Measurements from ENCODE around the gene HPD.

Gene HPD

GRCh38 chr12:121830134-121830533, 28.5 kb downstream of the HPD start:
- Histone ChIP-seq H3K4me1 (ENCODE audit: control extremely low read depth in 1 of 4, control insufficient read depth in 4 of 4, insufficient read depth in 4 of 4, low read length in 3 of 4) (no peaks in the 10 kb centered on the region), H3K36me3 (ENCODE audit: control insufficient read depth in 4 of 4, insufficient read depth in 4 of 4, low read length in 3 of 4) (peaks cover 3 to 71% (median 54%) of the 10 kb centered on the region in 4 experiments), H3K27me3 (replicated peaks in 2 of 5; ENCODE audit: control insufficient read depth in 4 of 5, insufficient read depth in 5 of 5, low read length in 4 of 5) (no peaks in the 10 kb centered on the region), H3K27ac (ENCODE audit: insufficient read depth in 1 of 2, low read depth in 1 of 2, low read length in 2 of 2, poor library complexity in 1 of 2, severe bottlenecking in 2 of 2) (no peak overlapping the region), H3K9me3 (ENCODE audit: control extremely low read depth in 1 of 5, control insufficient read depth in 4 of 5, insufficient read depth in 2 of 5, low read depth in 1 of 5, low read length in 4 of 5) (no peaks in the 10 kb centered on the region), H3K4me3 (ENCODE audit: control insufficient read depth in 1 of 7, extremely low read depth in 1 of 7, insufficient read depth in 4 of 7, low read depth in 2 of 7, low read length in 6 of 7) (no peak overlapping the region)
- ChIA-PET CTCF (no interaction called here), POLR2A (no interaction called here)
- 95% methylated on average over 23 of the region's 23 CpGs for WGBS (ENCODE audit: insufficient coverage)
- DNase-seq, result no peak

GRCh38 chr12:121829250-121829918, 29.3 kb downstream of the HPD start:
- Histone ChIP-seq H3K4me1 (ENCODE audit: control extremely low read depth in 1 of 4, control insufficient read depth in 4 of 4, insufficient read depth in 4 of 4, low read length in 3 of 4) (no peaks in the 10 kb centered on the region), H3K27ac (ENCODE audit: insufficient read depth in 1 of 2, low read depth in 1 of 2, low read length in 2 of 2, poor library complexity in 1 of 2, severe bottlenecking in 2 of 2) (no peak overlapping the region), H3K27me3 (replicated peaks in 2 of 5; ENCODE audit: control insufficient read depth in 4 of 5, insufficient read depth in 5 of 5, low read length in 4 of 5) (no peaks in the 10 kb centered on the region), H3K36me3 (ENCODE audit: control insufficient read depth in 4 of 4, insufficient read depth in 4 of 4, low read length in 3 of 4) (peaks cover 3 to 76% (median 57%) of the 10 kb centered on the region in 4 experiments), H3K4me3 (ENCODE audit: control insufficient read depth in 1 of 7, extremely low read depth in 1 of 7, insufficient read depth in 4 of 7, low read depth in 2 of 7, low read length in 6 of 7) (no peak overlapping the region), H3K9me3 (ENCODE audit: control extremely low read depth in 1 of 5, control insufficient read depth in 4 of 5, insufficient read depth in 2 of 5, low read depth in 1 of 5, low read length in 4 of 5) (no peaks in the 10 kb centered on the region)
- POLR2A ChIA-PET, result no interaction called here
- CTCF ChIA-PET, result no interaction called here
- peak in 1 of 3 donors; percentile 13 for DNase-seq
- WGBS (ENCODE audit: insufficient coverage), result 100% methylated on average over 5 of the region's 7 CpGs

- ChIA-PET POLR2A (no interaction called here), CTCF (interaction anchor here (1.2 to 3.1 kb wide), 3 partner anchors 9 to 18 kb away, joined by 3 to 20 read pairs (median 4); no protein-coding TSS in a partner anchor)
- no peak for DNase-seq
- no peaks in the 10 kb centered on the region for H3K27me3 ChIP-seq (replicated peaks in 2 of 5; ENCODE audit: control insufficient read depth in 4 of 5, insufficient read depth in 5 of 5, low read length in 4 of 5)
- H3K27ac ChIP-seq (ENCODE audit: insufficient read depth in 1 of 2, low read depth in 1 of 2, low read length in 2 of 2, poor library complexity in 1 of 2, severe bottlenecking in 2 of 2), result no peak overlapping the region
- H3K4me1 ChIP-seq (ENCODE audit: control extremely low read depth in 1 of 4, control insufficient read depth in 4 of 4, insufficient read depth in 4 of 4, low read length in 3 of 4), result no peaks in the 10 kb centered on the region
- no peaks in the 10 kb centered on the region for H3K9me3 ChIP-seq (ENCODE audit: control extremely low read depth in 1 of 5, control insufficient read depth in 4 of 5, insufficient read depth in 2 of 5, low read depth in 1 of 5, low read length in 4 of 5)
- H3K36me3 ChIP-seq (ENCODE audit: control insufficient read depth in 4 of 4, insufficient read depth in 4 of 4, low read length in 3 of 4), result peaks cover 3 to 80% (median 59%) of the 10 kb centered on the region in 4 experiments
- WGBS (ENCODE audit: insufficient coverage), result 97% methylated on average over 8 of the region's 9 CpGs
- H3K4me3 ChIP-seq (ENCODE audit: control insufficient read depth in 1 of 7, extremely low read depth in 1 of 7, insufficient read depth in 4 of 7, low read depth in 2 of 7, low read length in 6 of 7), result no peak overlapping the region
Observed at GRCh38 chr12:121828826-121829225, 29.8 kb downstream of the HPD start.

- CTCF ChIA-PET, result interaction anchor here (0.7 to 3.1 kb wide), 5 partner anchors 9 to 34 kb away, joined by 3 to 20 read pairs (median 4); no protein-coding TSS in a partner anchor
- Histone ChIP-seq H3K4me3 (ENCODE audit: control insufficient read depth in 1 of 7, extremely low read depth in 1 of 7, insufficient read depth in 4 of 7, low read depth in 2 of 7, low read length in 6 of 7) (no peak overlapping the region), H3K4me1 (ENCODE audit: control extremely low read depth in 1 of 4, control insufficient read depth in 4 of 4, insufficient read depth in 4 of 4, low read length in 3 of 4) (no peaks in the 10 kb centered on the region), H3K36me3 (ENCODE audit: control insufficient read depth in 4 of 4, insufficient read depth in 4 of 4, low read length in 3 of 4) (peaks cover 4 to 85% (median 61%) of the 10 kb centered on the region in 4 experiments), H3K9me3 (ENCODE audit: control extremely low read depth in 1 of 5, control insufficient read depth in 4 of 5, insufficient read depth in 2 of 5, low read depth in 1 of 5, low read length in 4 of 5) (no peaks in the 10 kb centered on the region), H3K27me3 (replicated peaks in 2 of 5; ENCODE audit: control insufficient read depth in 4 of 5, insufficient read depth in 5 of 5, low read length in 4 of 5) (no peaks in the 10 kb centered on the region), H3K27ac (ENCODE audit: insufficient read depth in 1 of 2, low read depth in 1 of 2, low read length in 2 of 2, poor library complexity in 1 of 2, severe bottlenecking in 2 of 2) (no peak overlapping the region)
- no peak for DNase-seq
- POLR2A ChIA-PET, result no interaction called here
- WGBS (ENCODE audit: insufficient coverage), result 100% methylated on average over 5 of the region's 8 CpGs
Observed at GRCh38 chr12:121828306-121828705, 30.4 kb downstream of the HPD start.

- WGBS (ENCODE audit: insufficient coverage), result 98% methylated on average over 46 of the region's 48 CpGs
- CTCF ChIA-PET, result interaction anchor here (0.7 to 4.9 kb wide), 10 partner anchors 9 to 61 kb away, joined by 3 to 33 read pairs (median 6); partner anchors contain the start of genes PSMD9 and RHOF
- Histone ChIP-seq H3K4me3 (ENCODE audit: control insufficient read depth in 1 of 7, extremely low read depth in 1 of 7, insufficient read depth in 4 of 7, low read depth in 2 of 7, low read length in 6 of 7) (no peak overlapping the region), H3K4me1 (ENCODE audit: control extremely low read depth in 1 of 4, control insufficient read depth in 4 of 4, insufficient read depth in 4 of 4, low read length in 3 of 4) (no peaks in the 10 kb centered on the region), H3K36me3 (ENCODE audit: control insufficient read depth in 4 of 4, insufficient read depth in 4 of 4, low read length in 3 of 4) (peaks cover 4 to 92% (median 64%) of the 10 kb centered on the region in 4 experiments), H3K9me3 (ENCODE audit: control extremely low read depth in 1 of 5, control insufficient read depth in 4 of 5, insufficient read depth in 2 of 5, low read depth in 1 of 5, low read length in 4 of 5) (no peaks in the 10 kb centered on the region), H3K27me3 (replicated peaks in 2 of 5; ENCODE audit: control insufficient read depth in 4 of 5, insufficient read depth in 5 of 5, low read length in 4 of 5) (no peaks in the 10 kb centered on the region), H3K27ac (ENCODE audit: insufficient read depth in 1 of 2, low read depth in 1 of 2, low read length in 2 of 2, poor library complexity in 1 of 2, severe bottlenecking in 2 of 2) (no peak overlapping the region)
- POLR2A ChIA-PET, result no interaction called here
- DNase-seq, result no peak
Observed at GRCh38 chr12:121827351-121828099, 31.1 kb downstream of the HPD start.

GRCh38 chr12:121826318-121827150, 32.1 kb downstream of the HPD start:
- no peak for DNase-seq
- ChIA-PET POLR2A (interaction anchor here (0.6 kb wide), 2 partner anchors 97 to 216 kb away, joined by 3 to 5 read pairs; no protein-coding TSS in a partner anchor), CTCF (interaction anchor here (1.0 to 4.9 kb wide), 7 partner anchors 10 to 67 kb away, joined by 3 to 33 read pairs (median 7); partner anchors contain the start of genes PSMD9 and RHOF)
- Histone ChIP-seq H3K9me3 (ENCODE audit: control extremely low read depth in 1 of 5, control insufficient read depth in 4 of 5, insufficient read depth in 2 of 5, low read depth in 1 of 5, low read length in 4 of 5) (no peaks in the 10 kb centered on the region), H3K27me3 (replicated peaks in 2 of 5; ENCODE audit: control insufficient read depth in 4 of 5, insufficient read depth in 5 of 5, low read length in 4 of 5) (no peaks in the 10 kb centered on the region), H3K4me3 (ENCODE audit: control insufficient read depth in 1 of 7, extremely low read depth in 1 of 7, insufficient read depth in 4 of 7, low read depth in 2 of 7, low read length in 6 of 7) (no peak overlapping the region), H3K27ac (ENCODE audit: insufficient read depth in 1 of 2, low read depth in 1 of 2, low read length in 2 of 2, poor library complexity in 1 of 2, severe bottlenecking in 2 of 2) (no peak overlapping the region), H3K36me3 (ENCODE audit: control insufficient read depth in 4 of 4, insufficient read depth in 4 of 4, low read length in 3 of 4) (peaks cover 4 to 91% (median 64%) of the 10 kb centered on the region in 4 experiments), H3K4me1 (ENCODE audit: control extremely low read depth in 1 of 4, control insufficient read depth in 4 of 4, insufficient read depth in 4 of 4, low read length in 3 of 4) (no peaks in the 10 kb centered on the region)
- WGBS (ENCODE audit: insufficient coverage), result 93% methylated on average over 15 of the region's 18 CpGs
